Measurements from ENCODE around the gene CLTCL1. TPM values are rescaled to one million over a fixed set of nuclear protein-coding genes. Genes with fewer than 3 reads are reported as not detected.

CLTCL1 gene
- total and polyA plus RNA-seq, 2 experiments from 2014 or later = 6.6 to 15.1 TPM

- TF ChIP-seq, protein P1, sequence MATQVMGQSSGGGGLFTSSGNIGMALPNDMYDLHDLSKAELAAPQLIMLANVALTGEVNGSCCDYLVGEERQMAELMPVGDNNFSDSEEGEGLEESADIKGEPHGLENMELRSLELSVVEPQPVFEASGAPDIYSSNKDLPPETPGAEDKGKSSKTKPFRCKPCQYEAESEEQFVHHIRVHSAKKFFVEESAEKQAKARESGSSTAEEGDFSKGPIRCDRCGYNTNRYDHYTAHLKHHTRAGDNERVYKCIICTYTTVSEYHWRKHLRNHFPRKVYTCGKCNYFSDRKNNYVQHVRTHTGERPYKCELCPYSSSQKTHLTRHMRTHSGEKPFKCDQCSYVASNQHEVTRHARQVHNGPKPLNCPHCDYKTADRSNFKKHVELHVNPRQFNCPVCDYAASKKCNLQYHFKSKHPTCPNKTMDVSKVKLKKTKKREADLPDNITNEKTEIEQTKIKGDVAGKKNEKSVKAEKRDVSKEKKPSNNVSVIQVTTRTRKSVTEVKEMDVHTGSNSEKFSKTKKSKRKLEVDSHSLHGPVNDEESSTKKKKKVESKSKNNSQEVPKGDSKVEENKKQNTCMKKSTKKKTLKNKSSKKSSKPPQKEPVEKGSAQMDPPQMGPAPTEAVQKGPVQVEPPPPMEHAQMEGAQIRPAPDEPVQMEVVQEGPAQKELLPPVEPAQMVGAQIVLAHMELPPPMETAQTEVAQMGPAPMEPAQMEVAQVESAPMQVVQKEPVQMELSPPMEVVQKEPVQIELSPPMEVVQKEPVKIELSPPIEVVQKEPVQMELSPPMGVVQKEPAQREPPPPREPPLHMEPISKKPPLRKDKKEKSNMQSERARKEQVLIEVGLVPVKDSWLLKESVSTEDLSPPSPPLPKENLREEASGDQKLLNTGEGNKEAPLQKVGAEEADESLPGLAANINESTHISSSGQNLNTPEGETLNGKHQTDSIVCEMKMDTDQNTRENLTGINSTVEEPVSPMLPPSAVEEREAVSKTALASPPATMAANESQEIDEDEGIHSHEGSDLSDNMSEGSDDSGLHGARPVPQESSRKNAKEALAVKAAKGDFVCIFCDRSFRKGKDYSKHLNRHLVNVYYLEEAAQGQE (IDR thresholded peaks at IDR 0.05; ENCODE audit: unreplicated experiment) = no peak
- TF ChIP-seq POLR2AphosphoS5 (IDR thresholded peaks at IDR 0.05; ENCODE audit: low read depth) = no peak
- TF ChIP-seq CREB1 (CRISPR knock-in tag; IDR thresholded peaks at IDR 0.05; ENCODE audit: low read depth) = no peak
- TF ChIP-seq JUNB (IDR thresholded peaks at IDR 0.05; ENCODE audit: unreplicated experiment) = no peak
- TF ChIP-seq ZNF331 (CRISPR knock-in tag; IDR thresholded peaks at IDR 0.05; ENCODE audit: low read depth) = no peak
- TF ChIP-seq EZH2 (IDR thresholded peaks at IDR 0.05; ENCODE audit: low read depth, unreplicated experiment) = no peak
- TF ChIP-seq ETS1 (IDR thresholded peaks at IDR 0.05) = no peak
- TF ChIP-seq ZNF114 (CRISPR knock-in tag; IDR thresholded peaks at IDR 0.05) = no peak
- TF ChIP-seq, protein P2, sequence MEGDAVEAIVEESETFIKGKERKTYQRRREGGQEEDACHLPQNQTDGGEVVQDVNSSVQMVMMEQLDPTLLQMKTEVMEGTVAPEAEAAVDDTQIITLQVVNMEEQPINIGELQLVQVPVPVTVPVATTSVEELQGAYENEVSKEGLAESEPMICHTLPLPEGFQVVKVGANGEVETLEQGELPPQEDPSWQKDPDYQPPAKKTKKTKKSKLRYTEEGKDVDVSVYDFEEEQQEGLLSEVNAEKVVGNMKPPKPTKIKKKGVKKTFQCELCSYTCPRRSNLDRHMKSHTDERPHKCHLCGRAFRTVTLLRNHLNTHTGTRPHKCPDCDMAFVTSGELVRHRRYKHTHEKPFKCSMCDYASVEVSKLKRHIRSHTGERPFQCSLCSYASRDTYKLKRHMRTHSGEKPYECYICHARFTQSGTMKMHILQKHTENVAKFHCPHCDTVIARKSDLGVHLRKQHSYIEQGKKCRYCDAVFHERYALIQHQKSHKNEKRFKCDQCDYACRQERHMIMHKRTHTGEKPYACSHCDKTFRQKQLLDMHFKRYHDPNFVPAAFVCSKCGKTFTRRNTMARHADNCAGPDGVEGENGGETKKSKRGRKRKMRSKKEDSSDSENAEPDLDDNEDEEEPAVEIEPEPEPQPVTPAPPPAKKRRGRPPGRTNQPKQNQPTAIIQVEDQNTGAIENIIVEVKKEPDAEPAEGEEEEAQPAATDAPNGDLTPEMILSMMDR (conservative IDR thresholded peaks at IDR 0.05; ENCODE audit: low read depth in 2 of 2) = no peak
Observed at GRCh38 chr22:19275513-19275912, 16.0 kb downstream of the CLTCL1 start (continued).

DNA sequence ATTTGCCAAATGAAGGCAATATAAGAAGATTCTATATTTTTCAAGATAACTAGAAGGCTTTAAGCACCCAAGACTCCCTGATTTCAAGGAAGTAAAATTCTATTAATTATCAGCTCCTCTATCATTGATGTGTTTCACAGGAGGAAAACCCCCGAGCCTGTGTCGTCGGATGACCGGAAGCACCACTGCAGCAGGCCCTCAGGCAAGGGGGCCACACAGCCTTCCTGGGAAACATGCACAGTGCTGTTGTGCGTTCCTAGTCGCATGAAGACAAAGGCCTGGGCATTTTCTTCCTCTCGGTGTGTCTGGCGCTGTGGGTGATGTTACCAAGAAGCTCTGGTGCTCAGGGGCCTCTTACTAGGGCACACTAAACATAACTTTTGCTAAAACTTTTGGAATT, 16.4 kb downstream of the CLTCL1 start:
- Histone ChIP-seq H3K4me3 (no peak overlapping the region), H3K9me2 (ENCODE audit: insufficient read depth) (no peaks in the 10 kb centered on the region), H3K27me3 (ENCODE audit: insufficient read depth) (no peaks in the 10 kb centered on the region), H3K36me3 (ENCODE audit: insufficient read depth) (no peaks in the 10 kb centered on the region), H3K79me2 (replicated peaks; ENCODE audit: insufficient read depth) (peaks cover 13% of the 10 kb centered on the region; the same call in 1 of the 2 replicates), H3K27ac (ENCODE audit: low read depth) (no peak overlapping the region), H2AFZ (no peak overlapping the region), H3F3A (replicated peaks; ENCODE audit: low read depth) (no peaks in the 10 kb centered on the region), H4K20me1 (replicated peaks; ENCODE audit: insufficient read depth) (peaks cover 5% of the 10 kb centered on the region; the same call in 1 of the 2 replicates), H3K4me2 (no peak overlapping the region), H3K4me1 (ENCODE audit: insufficient read depth) (peaks cover 7% of the 10 kb centered on the region)
- Mint-ChIP-seq H3K27me3 (ENCODE audit: insufficient read depth, low read depth, poor library complexity) (peaks cover 2% of the 10 kb centered on the region), H3K27ac (no peak overlapping the region), H3K4me3 (no peak overlapping the region), H3K9me3 (no peaks in the 10 kb centered on the region), H3K36me3 (ENCODE audit: low read depth) (no peaks in the 10 kb centered on the region), H3K4me1 (peaks cover 5% of the 10 kb centered on the region; the same call in 2 of the 3 replicates)
- TF ChIP-seq ZNF331 (CRISPR knock-in tag; IDR thresholded peaks at IDR 0.05; ENCODE audit: low read depth) = no peak
- TF ChIP-seq, protein P1 (IDR thresholded peaks at IDR 0.05; ENCODE audit: unreplicated experiment) = no peak
- TF ChIP-seq CREB1 (CRISPR knock-in tag; IDR thresholded peaks at IDR 0.05; ENCODE audit: low read depth) = no peak
- TF ChIP-seq NANOG (IDR thresholded peaks at IDR 0.05; ENCODE audit: borderline replicate concordance) = no peak
- no peak for TF ChIP-seq ETS1 (IDR thresholded peaks at IDR 0.05)
- ATAC-seq (no peak), DNase-seq (ENCODE audit: low spot score) (no peak)

Measured in GM23338 (cell line).